Measurements from ENCODE around the gene CFAP300. TPM values are rescaled to one million over a fixed set of nuclear protein-coding genes. Genes with fewer than 3 reads are reported as not detected.

CFAP300 gene
- 4.9 to 7.1 TPM (median 6.6 TPM) in 5 replicates for total RNA-seq (2022; extraction: Qiagen RNA extraction; ENCODE audit: low read depth)

DNA sequence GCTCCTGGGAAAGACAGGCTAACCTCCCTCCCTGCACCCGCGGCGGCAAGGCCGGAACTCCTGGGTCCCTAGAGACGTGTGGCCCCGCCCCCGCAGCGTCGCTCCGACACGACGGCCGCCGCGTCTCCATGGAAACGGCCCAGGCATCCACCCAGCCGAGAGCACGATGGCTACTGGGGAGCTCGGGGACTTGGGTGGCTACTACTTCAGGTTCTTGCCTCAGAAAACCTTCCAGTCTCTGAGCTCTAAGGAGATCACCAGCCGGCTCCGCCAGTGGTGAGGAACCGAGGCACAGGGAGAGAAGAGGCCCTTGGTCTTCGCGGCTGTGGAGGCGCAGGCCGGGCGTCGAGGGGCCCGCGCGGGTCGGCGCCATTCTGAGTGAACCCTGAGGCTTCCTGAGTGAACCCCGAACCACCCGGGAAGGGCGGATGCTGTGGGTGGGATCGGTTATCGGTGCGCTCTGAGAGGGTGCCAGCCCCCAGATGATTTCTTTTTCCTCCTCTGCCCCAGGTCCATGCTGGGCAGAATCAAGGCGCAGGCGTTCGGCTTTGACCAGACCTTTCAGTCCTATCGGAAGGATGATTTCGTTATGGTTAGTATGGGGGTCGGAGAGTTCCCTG, at the start of gene CFAP300:
Gene CFAP300 (plus strand): TSS at position 133 of the 620 bp plus-strand sequence. CDS start 34 bp downstream, at position 167.

DNA sequence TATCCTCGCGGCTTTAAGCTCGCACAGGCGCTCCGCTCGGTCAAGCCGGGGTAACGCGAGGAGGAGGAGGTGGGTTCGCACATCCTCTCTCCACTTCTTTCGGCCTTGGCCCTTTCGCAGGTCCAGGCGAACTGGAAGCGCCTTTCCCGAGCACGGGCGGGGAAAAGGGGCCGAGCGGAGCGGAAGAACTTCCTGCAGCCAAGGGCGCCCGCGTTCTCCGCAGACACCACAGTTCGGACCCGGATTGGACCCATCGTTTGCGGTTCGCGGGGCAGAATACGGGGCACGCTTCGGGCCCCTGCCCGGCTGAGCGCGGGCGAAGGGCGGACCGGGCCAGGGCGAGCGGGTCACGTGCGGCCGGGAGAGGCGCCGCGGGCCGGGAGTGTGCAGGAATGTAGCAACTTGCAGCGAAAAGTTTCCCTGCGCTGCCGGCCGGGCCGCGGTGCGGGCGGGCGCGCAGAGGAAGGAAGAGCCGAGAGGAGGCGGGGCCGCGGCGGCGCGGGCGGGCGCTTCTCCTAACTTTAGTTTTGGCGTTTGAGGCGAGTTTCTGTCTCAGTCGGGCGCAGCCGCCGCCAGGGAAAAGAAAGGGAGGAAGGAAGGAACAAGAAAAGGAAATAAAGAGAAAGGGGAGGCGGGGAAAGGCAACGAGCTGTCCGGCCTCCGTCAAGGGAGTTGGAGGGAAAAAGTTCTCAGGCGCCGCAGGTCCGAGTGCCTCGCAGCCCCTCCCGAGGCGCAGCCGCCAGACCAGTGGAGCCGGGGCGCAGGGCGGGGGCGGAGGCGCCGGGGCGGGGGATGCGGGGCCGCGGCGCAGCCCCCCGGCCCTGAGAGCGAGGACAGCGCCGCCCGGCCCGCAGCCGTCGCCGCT, 62.9 kb downstream of the CFAP300 start, which contains the start of gene YAP1:
Gene YAP1 (plus strand): TSS at position 552 of the 865 bp plus-strand sequence. CDS start 402 bp downstream, outside the sequence.

Other genes with a start within 250 kb of the CFAP300 start
- gene CEP126, start 132.4 kb upstream of the CFAP300 start, total RNA-seq (2022; extraction: Qiagen RNA extraction; ENCODE audit: low read depth), result 3.1 to 4.6 TPM (median 3.4 TPM) in 5 replicates
- 0.05 to 0.14 TPM in 2 of 5 replicates, not detected in the others for gene ANGPTL5, start 130.9 kb upstream of the CFAP300 start, total RNA-seq (2022; extraction: Qiagen RNA extraction; ENCODE audit: low read depth)
- 43.4 to 55.1 TPM (median 49.7 TPM) in 5 replicates for gene YAP1, start 63.0 kb downstream of the CFAP300 start, total RNA-seq (2022; extraction: Qiagen RNA extraction; ENCODE audit: low read depth)